Measurements from ENCODE around the gene APOE.

APOE gene

DNA sequence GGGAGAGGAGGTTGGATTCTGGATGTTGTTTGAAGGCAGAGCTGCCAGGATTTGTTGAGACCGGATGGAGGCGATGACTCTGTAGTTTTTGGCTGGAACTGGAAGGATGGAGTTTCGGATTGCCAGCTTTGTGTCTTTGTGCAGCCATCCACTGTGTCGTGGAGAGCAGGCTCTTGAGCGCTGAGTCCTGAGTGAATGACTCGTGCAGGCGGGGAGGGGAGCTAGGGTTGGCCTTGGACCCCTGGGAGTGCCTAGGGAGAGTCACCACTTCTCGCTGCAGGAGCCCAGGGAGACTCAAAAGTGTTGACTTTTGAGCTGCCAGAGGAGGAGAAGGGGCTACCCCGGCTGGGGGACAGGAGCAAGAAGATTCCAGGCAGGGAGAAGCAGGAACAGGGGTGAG is 10.7 kb upstream of the APOE start:
- peaks cover 37% of the 10 kb centered on the region for H3K36me3 ChIP-seq (ENCODE audit: control insufficient read depth, insufficient read depth, low read length)
- no peak overlapping the region for H3K4me3 ChIP-seq (ENCODE audit: low read length)
- H3K27ac ChIP-seq (ENCODE audit: low read length), result no peak overlapping the region
- no peaks in the 10 kb centered on the region for H3K9me3 ChIP-seq (ENCODE audit: control insufficient read depth, insufficient read depth, low read length)
- WGBS (ENCODE audit: insufficient coverage, insufficient read length), result no CpG with 5 or more reads among the region's 9 CpGs
- DNase-seq (ENCODE audit: low read depth, low spot score), result no peak
- H3K27me3 ChIP-seq (ENCODE audit: control insufficient read depth, insufficient read depth, low read length), result no peaks in the 10 kb centered on the region
- no peaks in the 10 kb centered on the region for H3K4me1 ChIP-seq (ENCODE audit: control insufficient read depth, insufficient read depth, low read length)

DNA sequence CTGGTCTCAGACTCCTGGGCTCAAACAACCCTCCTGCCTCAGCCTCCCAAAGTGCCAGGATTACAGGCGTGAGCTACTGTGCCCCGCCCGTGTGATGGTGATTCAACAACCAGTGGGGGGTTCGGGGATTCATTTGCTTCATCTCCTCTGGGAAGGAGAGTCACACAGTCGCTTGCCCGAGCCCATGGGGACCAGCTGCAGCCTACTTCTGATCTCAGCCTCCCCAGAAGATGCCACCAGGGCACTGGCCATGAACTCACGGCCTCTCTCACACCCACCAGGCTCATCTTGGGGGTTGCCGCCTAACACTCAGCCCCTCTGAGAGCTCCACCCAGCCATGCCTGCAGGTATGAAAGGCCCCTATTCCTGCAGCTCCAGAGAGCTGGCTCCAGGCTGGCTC is 7.8 kb upstream of the APOE start:
- Histone ChIP-seq H3K36me3 (ENCODE audit: control insufficient read depth, insufficient read depth, low read length) (peaks cover 52% of the 10 kb centered on the region), H3K9me3 (ENCODE audit: control insufficient read depth, insufficient read depth, low read length) (no peaks in the 10 kb centered on the region), H3K4me3 (ENCODE audit: low read length) (no peak overlapping the region), H3K27me3 (ENCODE audit: control insufficient read depth, insufficient read depth, low read length) (no peaks in the 10 kb centered on the region), H3K27ac (ENCODE audit: low read length) (no peak overlapping the region), H3K4me1 (ENCODE audit: control insufficient read depth, insufficient read depth, low read length) (no peaks in the 10 kb centered on the region)
- DNase-seq (ENCODE audit: low read depth, low spot score), result no peak
- WGBS (ENCODE audit: insufficient coverage, insufficient read length), result no CpG with 5 or more reads among the region's 8 CpGs

DNA sequence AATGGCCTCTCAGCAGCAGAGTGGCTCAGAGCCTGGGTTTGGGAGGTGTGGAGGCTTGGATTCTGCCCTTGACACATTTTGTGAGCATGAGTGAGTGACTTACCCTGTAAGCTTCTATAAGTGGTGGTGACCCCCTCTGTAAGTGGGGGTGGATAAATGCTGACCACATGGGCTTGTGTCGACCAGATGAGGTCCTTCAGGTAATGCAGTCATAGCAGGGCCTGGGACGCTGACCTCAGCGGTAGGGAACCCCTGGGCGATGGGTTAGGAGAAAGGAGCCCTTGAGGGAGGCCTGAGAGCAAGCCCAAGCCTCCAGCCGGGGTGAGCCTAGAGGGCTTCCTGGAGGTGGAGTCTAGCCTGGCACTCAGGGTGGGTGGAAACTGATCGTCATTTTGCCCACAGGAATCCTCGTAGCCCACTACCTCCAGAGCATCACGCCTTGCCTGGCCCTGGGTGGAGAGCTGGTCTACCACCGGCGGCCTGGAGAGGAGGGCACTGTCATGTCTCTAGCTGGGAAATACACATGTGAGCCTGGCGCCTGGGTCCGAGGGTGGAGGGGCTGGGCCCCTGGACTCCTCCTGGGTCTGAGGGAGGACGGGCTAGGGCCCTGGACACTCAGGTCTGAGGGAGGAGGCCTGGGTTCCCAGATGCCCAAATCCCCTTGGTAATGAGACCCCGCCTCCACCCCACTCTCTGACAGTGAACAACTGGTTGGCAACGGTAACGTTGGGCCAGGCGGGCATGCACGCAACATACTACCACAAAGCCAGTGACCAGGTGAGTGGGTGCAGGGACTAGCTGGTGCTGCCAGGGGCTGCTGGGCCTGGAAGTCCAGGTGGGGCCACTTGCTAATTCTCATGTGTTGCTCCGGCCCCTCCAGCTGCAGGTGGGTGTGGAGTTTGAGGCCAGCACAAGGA is 5.0 kb upstream of the APOE start:
- no peak overlapping the region for H3K27ac ChIP-seq (ENCODE audit: low read length)
- H3K27me3 ChIP-seq (ENCODE audit: control insufficient read depth, insufficient read depth, low read length), result no peaks in the 10 kb centered on the region
- DNase-seq (ENCODE audit: low read depth, low spot score), result no peak
- H3K9me3 ChIP-seq (ENCODE audit: control insufficient read depth, insufficient read depth, low read length), result no peaks in the 10 kb centered on the region
- H3K4me1 ChIP-seq (ENCODE audit: control insufficient read depth, insufficient read depth, low read length), result peaks cover 2% of the 10 kb centered on the region; the same call in 1 of the 2 replicates
- WGBS (ENCODE audit: insufficient coverage, insufficient read length), result no CpG with 5 or more reads among the region's 19 CpGs
- H3K4me3 ChIP-seq (ENCODE audit: low read length), result no peak overlapping the region
- H3K36me3 ChIP-seq (ENCODE audit: control insufficient read depth, insufficient read depth, low read length), result peaks cover 35% of the 10 kb centered on the region

DNA sequence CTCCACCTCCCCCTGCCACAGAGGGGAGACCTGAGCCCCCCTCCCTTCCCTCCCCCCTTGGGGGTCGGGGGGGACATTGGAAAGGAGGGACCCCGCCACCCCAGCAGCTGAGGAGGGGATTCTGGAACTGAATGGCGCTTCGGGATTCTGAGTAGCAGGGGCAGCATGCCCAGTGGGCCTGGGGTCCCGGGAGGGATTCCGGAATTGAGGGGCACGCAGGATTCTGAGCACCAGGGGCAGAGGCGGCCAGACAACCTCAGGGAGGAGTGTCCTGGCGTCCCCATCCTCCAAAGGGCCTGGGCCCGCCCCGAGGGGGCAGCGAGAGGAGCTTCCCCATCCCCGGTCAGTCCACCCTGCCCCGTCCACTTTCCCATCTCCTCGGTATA is 2.4 kb upstream of the APOE start:
- no peak overlapping the region for H3K27ac ChIP-seq (ENCODE audit: low read length)
- peaks cover 27% of the 10 kb centered on the region for H3K36me3 ChIP-seq (ENCODE audit: control insufficient read depth, insufficient read depth, low read length)
- WGBS (ENCODE audit: insufficient coverage, insufficient read length), result no CpG with 5 or more reads among the region's 15 CpGs
- no peak overlapping the region for H3K4me3 ChIP-seq (ENCODE audit: low read length)
- H3K27me3 ChIP-seq (ENCODE audit: control insufficient read depth, insufficient read depth, low read length), result no peaks in the 10 kb centered on the region
- no peak for DNase-seq (ENCODE audit: low read depth, low spot score)
- H3K4me1 ChIP-seq (ENCODE audit: control insufficient read depth, insufficient read depth, low read length), result peaks cover 2% of the 10 kb centered on the region; the same call in 1 of the 2 replicates
- H3K9me3 ChIP-seq (ENCODE audit: control insufficient read depth, insufficient read depth, low read length), result no peaks in the 10 kb centered on the region

DNA sequence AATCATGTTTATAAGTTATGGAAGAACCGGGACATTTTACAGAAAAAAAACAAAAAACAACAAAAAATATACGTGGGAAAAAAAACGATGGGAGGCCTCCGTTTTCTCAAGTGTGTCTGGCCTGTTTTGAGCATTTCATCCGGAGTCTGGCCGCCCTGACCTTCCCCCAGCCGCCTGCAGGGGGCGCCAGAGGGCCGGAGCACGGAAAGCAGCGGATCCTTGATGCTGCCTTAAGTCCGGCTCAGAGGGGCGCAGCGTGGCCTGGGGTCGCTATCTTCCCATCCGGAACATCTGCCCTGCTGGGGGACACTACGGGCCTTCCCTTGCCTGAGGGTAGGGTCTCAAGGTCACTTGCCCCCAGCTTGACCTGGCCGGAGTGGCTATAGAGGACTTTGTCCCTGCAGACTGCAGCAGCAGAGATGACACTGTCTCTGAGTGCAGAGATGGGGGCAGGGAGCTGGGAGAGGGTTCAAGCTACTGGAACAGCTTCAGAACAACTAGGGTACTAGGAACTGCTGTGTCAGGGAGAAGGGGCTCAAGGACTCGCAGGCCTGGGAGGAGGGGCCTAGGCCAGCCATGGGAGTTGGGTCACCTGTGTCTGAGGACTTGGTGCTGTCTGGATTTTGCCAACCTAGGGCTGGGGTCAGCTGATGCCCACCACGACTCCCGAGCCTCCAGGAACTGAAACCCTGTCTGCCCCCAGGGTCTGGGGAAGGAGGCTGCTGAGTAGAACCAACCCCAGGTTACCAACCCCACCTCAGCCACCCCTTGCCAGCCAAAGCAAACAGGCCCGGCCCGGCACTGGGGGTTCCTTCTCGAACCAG is 1.8 kb upstream of the APOE start:
- Histone ChIP-seq H3K4me1 (ENCODE audit: control insufficient read depth, insufficient read depth, low read length) (peaks cover 2% of the 10 kb centered on the region; the same call in 1 of the 2 replicates), H3K9me3 (ENCODE audit: control insufficient read depth, insufficient read depth, low read length) (no peaks in the 10 kb centered on the region), H3K36me3 (ENCODE audit: control insufficient read depth, insufficient read depth, low read length) (peaks cover 32% of the 10 kb centered on the region), H3K27me3 (ENCODE audit: control insufficient read depth, insufficient read depth, low read length) (no peaks in the 10 kb centered on the region), H3K4me3 (ENCODE audit: low read length) (no peak overlapping the region), H3K27ac (ENCODE audit: low read length) (no peak overlapping the region)
- WGBS (ENCODE audit: insufficient coverage, insufficient read length), result no CpG with 5 or more reads among the region's 24 CpGs
- DNase-seq (ENCODE audit: low read depth, low spot score), result no peak

DNA sequence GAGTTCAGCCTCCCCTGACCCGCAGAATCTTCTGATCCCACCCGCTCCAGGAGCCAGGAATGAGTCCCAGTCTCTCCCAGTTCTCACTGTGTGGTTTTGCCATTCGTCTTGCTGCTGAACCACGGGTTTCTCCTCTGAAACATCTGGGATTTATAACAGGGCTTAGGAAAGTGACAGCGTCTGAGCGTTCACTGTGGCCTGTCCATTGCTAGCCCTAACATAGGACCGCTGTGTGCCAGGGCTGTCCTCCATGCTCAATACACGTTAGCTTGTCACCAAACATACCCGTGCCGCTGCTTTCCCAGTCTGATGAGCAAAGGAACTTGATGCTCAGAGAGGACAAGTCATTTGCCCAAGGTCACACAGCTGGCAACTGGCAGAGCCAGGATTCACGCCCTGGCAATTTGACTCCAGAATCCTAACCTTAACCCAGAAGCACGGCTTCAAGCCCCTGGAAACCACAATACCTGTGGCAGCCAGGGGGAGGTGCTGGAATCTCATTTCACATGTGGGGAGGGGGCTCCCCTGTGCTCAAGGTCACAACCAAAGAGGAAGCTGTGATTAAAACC is 1.1 kb upstream of the APOE start:
- Histone ChIP-seq H3K27me3 (ENCODE audit: control insufficient read depth, insufficient read depth, low read length) (no peaks in the 10 kb centered on the region), H3K4me3 (ENCODE audit: low read length) (no peak overlapping the region), H3K36me3 (ENCODE audit: control insufficient read depth, insufficient read depth, low read length) (peaks cover 37% of the 10 kb centered on the region), H3K27ac (ENCODE audit: low read length) (no peak overlapping the region), H3K9me3 (ENCODE audit: control insufficient read depth, insufficient read depth, low read length) (no peaks in the 10 kb centered on the region), H3K4me1 (ENCODE audit: control insufficient read depth, insufficient read depth, low read length) (peaks cover 2% of the 10 kb centered on the region; the same call in 1 of the 2 replicates)
- WGBS (ENCODE audit: insufficient coverage, insufficient read length), result no CpG with 5 or more reads among the region's 12 CpGs
- DNase-seq (ENCODE audit: low read depth, low spot score), result no peak

DNA sequence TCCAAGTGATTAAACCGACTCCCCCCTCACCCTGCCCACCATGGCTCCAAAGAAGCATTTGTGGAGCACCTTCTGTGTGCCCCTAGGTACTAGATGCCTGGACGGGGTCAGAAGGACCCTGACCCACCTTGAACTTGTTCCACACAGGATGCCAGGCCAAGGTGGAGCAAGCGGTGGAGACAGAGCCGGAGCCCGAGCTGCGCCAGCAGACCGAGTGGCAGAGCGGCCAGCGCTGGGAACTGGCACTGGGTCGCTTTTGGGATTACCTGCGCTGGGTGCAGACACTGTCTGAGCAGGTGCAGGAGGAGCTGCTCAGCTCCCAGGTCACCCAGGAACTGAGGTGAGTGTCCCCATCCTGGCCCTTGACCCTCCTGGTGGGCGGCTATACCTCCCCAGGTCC is 2.0 kb downstream of the APOE start:
- H3K36me3 ChIP-seq (ENCODE audit: control insufficient read depth, insufficient read depth, low read length), result peaks cover 22% of the 10 kb centered on the region
- peaks cover 4% of the 10 kb centered on the region for H3K4me1 ChIP-seq (ENCODE audit: control insufficient read depth, insufficient read depth, low read length)
- H3K4me3 ChIP-seq (ENCODE audit: low read length), result no peak overlapping the region
- no CpG with 5 or more reads among the region's 12 CpGs for WGBS (ENCODE audit: insufficient coverage, insufficient read length)
- no peak overlapping the region for H3K27ac ChIP-seq (ENCODE audit: low read length)
- H3K9me3 ChIP-seq (ENCODE audit: control insufficient read depth, insufficient read depth, low read length), result no peaks in the 10 kb centered on the region
- no peaks in the 10 kb centered on the region for H3K27me3 ChIP-seq (ENCODE audit: control insufficient read depth, insufficient read depth, low read length)
- no peak for DNase-seq (ENCODE audit: low read depth, low spot score)

DNA sequence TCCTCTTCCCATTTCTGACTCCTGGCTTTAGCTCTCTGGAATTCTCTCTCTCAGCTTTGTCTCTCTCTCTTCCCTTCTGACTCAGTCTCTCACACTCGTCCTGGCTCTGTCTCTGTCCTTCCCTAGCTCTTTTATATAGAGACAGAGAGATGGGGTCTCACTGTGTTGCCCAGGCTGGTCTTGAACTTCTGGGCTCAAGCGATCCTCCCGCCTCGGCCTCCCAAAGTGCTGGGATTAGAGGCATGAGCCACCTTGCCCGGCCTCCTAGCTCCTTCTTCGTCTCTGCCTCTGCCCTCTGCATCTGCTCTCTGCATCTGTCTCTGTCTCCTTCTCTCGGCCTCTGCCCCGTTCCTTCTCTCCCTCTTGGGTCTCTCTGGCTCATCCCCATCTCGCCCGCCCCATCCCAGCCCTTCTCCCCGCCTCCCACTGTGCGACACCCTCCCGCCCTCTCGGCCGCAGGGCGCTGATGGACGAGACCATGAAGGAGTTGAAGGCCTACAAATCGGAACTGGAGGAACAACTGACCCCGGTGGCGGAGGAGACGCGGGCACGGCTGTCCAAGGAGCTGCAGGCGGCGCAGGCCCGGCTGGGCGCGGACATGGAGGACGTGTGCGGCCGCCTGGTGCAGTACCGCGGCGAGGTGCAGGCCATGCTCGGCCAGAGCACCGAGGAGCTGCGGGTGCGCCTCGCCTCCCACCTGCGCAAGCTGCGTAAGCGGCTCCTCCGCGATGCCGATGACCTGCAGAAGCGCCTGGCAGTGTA is 2.7 kb downstream of the APOE start:
- peaks cover 18% of the 10 kb centered on the region for H3K36me3 ChIP-seq (ENCODE audit: control insufficient read depth, insufficient read depth, low read length)
- H3K27ac ChIP-seq (ENCODE audit: low read length), result no peak overlapping the region
- H3K4me3 ChIP-seq (ENCODE audit: low read length), result no peak overlapping the region
- no peaks in the 10 kb centered on the region for H3K27me3 ChIP-seq (ENCODE audit: control insufficient read depth, insufficient read depth, low read length)
- DNase-seq (ENCODE audit: low read depth, low spot score), result no peak
- no peaks in the 10 kb centered on the region for H3K9me3 ChIP-seq (ENCODE audit: control insufficient read depth, insufficient read depth, low read length)
- WGBS (ENCODE audit: insufficient coverage, insufficient read length), result no CpG with 5 or more reads among the region's 46 CpGs
- peaks cover 4% of the 10 kb centered on the region for H3K4me1 ChIP-seq (ENCODE audit: control insufficient read depth, insufficient read depth, low read length)

DNA sequence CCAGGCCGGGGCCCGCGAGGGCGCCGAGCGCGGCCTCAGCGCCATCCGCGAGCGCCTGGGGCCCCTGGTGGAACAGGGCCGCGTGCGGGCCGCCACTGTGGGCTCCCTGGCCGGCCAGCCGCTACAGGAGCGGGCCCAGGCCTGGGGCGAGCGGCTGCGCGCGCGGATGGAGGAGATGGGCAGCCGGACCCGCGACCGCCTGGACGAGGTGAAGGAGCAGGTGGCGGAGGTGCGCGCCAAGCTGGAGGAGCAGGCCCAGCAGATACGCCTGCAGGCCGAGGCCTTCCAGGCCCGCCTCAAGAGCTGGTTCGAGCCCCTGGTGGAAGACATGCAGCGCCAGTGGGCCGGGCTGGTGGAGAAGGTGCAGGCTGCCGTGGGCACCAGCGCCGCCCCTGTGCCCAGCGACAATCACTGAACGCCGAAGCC is 3.3 kb downstream of the APOE start:
- H3K4me3 ChIP-seq (ENCODE audit: low read length), result no peak overlapping the region
- no peaks in the 10 kb centered on the region for H3K27me3 ChIP-seq (ENCODE audit: control insufficient read depth, insufficient read depth, low read length)
- peaks cover 18% of the 10 kb centered on the region for H3K36me3 ChIP-seq (ENCODE audit: control insufficient read depth, insufficient read depth, low read length)
- no peak overlapping the region for H3K27ac ChIP-seq (ENCODE audit: low read length)
- no CpG with 5 or more reads among the region's 44 CpGs for WGBS (ENCODE audit: insufficient coverage, insufficient read length)
- peaks cover 4% of the 10 kb centered on the region for H3K4me1 ChIP-seq (ENCODE audit: control insufficient read depth, insufficient read depth, low read length)
- no peaks in the 10 kb centered on the region for H3K9me3 ChIP-seq (ENCODE audit: control insufficient read depth, insufficient read depth, low read length)
- DNase-seq (ENCODE audit: low read depth, low spot score), result no peak

DNA sequence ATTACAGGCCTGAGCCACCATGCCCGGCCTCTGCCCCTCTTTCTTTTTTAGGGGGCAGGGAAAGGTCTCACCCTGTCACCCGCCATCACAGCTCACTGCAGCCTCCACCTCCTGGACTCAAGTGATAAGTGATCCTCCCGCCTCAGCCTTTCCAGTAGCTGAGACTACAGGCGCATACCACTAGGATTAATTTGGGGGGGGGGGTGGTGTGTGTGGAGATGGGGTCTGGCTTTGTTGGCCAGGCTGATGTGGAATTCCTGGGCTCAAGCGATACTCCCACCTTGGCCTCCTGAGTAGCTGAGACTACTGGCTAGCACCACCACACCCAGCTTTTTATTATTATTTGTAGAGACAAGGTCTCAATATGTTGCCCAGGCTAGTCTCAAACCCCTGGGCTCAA is 4.2 kb downstream of the APOE start:
- no peak overlapping the region for H3K4me3 ChIP-seq (ENCODE audit: low read length)
- no peak for DNase-seq (ENCODE audit: low read depth, low spot score)
- WGBS (ENCODE audit: insufficient coverage, insufficient read length), result no CpG with 5 or more reads among the region's 5 CpGs
- peaks cover 18% of the 10 kb centered on the region for H3K36me3 ChIP-seq (ENCODE audit: control insufficient read depth, insufficient read depth, low read length)
- H3K9me3 ChIP-seq (ENCODE audit: control insufficient read depth, insufficient read depth, low read length), result no peaks in the 10 kb centered on the region
- peaks cover 4% of the 10 kb centered on the region for H3K4me1 ChIP-seq (ENCODE audit: control insufficient read depth, insufficient read depth, low read length)
- no peaks in the 10 kb centered on the region for H3K27me3 ChIP-seq (ENCODE audit: control insufficient read depth, insufficient read depth, low read length)
- H3K27ac ChIP-seq (ENCODE audit: low read length), result no peak overlapping the region

Data from iPS DF 6.9 (cell line).